22Rv1 (cell line): ENCODE data around the gene MRFAP1.

Experiments
- ZFX ChIP-seq: fragments of 450-650 bp; IDR thresholded peaks from 2 replicates; pipeline ENCODE4 v1.6.1; 2017; ENCODE audit warnings: antibody characterized with exemption, borderline replicate concordance
- TF ChIP-seq, protein P1 (sequence below): fragments of 450-650 bp; IDR thresholded peaks from 2 replicates; pipeline ENCODE4 v1.5.1; 2017; ENCODE audit warnings: mild to moderate bottlenecking

DNA sequence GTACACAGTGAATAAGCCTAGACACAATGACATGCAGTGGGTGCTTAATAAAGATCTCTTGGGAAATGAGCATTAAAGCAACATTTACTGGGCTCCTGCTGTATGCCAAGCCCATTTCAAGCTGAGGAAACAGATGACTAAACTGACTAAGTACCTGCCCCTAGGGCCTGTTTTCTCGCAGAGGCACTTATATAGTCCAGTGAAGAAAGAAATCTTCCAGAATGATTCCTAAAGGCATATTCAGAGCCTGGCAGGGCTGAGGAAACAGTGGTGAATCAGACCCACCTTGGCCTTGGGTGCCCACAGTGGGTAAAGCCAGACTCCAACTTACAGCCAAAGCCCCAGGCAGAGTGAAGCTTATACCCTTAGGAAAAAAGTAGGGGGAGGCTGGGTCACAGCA lies 31.2 kb downstream of the MRFAP1 start:
- TF ChIP-seq, protein P1, sequence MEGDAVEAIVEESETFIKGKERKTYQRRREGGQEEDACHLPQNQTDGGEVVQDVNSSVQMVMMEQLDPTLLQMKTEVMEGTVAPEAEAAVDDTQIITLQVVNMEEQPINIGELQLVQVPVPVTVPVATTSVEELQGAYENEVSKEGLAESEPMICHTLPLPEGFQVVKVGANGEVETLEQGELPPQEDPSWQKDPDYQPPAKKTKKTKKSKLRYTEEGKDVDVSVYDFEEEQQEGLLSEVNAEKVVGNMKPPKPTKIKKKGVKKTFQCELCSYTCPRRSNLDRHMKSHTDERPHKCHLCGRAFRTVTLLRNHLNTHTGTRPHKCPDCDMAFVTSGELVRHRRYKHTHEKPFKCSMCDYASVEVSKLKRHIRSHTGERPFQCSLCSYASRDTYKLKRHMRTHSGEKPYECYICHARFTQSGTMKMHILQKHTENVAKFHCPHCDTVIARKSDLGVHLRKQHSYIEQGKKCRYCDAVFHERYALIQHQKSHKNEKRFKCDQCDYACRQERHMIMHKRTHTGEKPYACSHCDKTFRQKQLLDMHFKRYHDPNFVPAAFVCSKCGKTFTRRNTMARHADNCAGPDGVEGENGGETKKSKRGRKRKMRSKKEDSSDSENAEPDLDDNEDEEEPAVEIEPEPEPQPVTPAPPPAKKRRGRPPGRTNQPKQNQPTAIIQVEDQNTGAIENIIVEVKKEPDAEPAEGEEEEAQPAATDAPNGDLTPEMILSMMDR, result no peak
- TF ChIP-seq ZFX, result no peak
